HG03432 (cell line): ENCODE data around the gene ARL16.

Experiments used
- ATAC-seq: cut with Tn5 transposase; IDR thresholded peaks from one replicate; pipeline ENCODE4 v1.9.1; 2021; ENCODE audit warnings: mild to moderate bottlenecking, moderate library complexity; ENCODE audit not compliant: unreplicated experiment

The ARL16 gene

DNA sequence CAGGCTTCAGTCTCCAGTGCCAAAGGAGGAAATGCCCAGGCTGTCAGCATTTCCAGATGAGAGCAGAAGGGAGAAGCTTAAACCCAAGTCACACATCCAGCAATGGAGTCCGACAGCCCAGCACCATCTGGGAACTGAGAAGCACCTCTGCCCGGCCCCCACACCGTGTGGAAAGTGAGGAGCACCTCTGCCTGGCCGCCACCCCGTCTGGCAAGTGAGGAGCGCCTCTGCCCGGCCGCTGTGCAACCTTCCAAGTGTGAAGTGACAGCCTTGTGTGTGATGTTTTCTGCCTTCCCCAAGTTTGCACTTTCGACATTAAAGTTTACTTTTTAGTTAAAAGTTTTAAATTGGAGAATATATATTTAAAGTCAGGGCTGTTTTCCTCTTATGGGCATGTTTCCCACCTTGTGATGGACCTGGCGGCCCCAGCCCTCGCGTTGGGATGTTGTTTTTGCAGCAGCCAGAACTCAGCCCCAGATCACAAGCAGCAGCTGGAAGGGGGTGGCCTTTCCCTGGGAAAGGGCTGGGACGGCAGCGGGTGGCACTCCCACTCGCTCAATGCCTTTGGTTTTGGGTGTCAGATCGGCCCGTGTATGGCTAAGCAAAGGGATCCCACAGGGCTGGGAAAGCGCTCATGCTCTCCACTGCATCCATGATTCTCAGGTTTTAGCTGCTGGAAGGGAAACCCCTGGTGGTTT, 9.9 kb downstream of the ARL16 start:
- ATAC-seq: no peak

DNA sequence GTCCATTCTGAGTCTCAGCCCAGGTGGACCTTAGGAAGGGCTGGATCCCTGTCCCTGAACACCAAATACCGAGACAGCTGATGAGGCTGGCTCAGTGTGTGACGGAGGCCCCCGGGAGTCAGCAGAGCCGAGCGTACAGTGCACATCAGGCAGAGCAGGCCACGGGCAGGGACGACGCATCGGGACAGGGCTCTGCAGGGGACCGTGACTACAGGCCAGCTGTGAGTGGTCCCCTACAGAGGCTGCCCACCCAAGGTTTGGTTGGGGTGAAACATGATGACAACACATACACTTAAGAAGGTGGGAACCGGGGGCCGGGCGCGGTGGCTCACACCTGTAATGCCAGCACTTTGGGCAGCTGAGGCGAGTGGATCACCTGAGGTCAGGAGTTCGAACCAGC, 10.6 kb downstream of the ARL16 start:
- ATAC-seq: no peak

DNA sequence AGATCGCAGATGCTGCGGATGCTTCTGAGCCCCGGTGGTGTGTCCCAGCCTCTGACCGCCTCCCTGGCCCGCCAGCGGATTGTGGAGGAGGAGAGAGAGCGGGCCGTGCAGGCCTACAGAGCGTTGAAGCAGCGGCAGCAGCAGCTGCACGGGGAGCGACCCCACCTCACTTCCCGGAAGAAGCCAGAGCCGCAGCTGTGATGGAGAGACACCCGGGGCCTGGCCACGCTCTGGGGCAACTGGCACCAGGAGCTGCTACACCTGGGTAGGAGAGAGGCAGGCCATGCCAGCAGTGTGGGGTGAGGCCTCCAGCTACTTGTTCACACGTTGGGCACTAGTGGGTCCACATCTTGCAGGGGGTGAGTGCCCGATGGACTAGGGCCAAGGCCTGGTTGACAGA, 11.1 kb downstream of the ARL16 start:
- ATAC-seq: no peak

DNA sequence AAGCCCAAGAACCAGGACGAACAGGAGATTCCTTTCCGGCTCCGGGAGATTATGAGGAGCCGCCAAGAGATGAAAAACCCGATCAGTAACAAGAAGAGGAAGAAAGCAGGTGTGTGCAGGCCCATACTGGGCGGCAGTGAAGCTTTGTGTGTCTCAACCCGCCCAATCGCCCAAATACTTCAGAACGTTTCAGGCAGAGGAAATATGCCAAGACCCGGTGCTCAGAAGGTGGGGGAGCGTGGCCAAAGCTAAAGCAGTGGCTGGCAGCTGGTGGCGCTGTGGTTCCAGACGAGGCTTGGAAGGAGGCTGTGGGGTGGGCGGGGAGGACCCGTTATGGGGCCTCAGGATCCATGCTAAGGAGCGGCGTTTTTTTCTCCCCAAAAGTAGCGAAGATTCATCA, 15.8 kb downstream of the ARL16 start:
- ATAC-seq: no peak

DNA sequence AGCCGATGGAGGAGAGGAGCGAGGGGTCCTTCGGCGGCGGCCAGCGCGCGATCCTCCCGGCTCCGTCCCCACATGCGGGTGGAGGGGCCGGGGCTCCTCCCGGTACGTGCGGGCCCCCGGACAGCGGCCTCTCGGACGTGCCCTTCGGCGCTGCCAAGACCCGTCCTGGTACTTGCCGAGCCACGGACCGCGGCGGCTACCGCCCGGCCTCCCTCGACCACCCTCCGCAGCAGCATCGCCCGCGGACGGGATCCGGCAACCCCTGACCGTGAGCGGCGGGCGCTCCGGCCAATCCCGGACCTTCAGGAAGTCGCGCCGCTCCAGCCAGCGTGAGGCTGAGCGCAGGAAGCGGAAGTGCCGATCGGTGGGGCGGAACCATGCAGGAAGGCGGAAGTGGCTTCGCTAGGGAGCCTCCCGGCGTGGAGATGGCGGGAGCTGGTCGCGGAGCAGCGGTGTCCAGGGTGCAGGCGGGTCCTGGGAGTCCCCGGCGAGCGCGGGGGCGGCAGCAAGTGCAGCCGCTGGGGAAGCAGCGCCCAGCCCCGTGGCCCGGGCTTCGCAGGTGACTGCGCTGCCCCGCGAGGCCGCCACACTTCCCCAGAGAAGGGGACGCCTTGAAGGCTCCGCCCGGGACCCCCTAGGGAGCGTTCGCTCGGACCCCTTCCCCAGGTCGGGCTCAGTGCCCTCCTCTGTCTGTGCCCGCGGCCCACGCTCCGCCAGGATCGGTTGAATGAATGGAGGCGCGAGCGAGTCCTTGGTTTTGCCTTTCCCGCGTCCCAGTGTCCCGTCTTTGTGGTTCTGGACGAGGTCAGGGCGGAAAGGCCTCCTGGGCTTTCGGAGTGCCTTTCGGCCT, 17.0 kb downstream of the ARL16 start, which contains the start of the genes CCDC137 and OXLD1:
CCDC137 (plus strand) TSS at position 396 of the 850 bp plus-strand sequence; CDS start at position 426, 30 bp downstream.
OXLD1 (minus strand) TSS at position 264 of the 850 bp plus-strand sequence; CDS start at position 236, 28 bp downstream.
- ATAC-seq: peak; percentile 89

DNA sequence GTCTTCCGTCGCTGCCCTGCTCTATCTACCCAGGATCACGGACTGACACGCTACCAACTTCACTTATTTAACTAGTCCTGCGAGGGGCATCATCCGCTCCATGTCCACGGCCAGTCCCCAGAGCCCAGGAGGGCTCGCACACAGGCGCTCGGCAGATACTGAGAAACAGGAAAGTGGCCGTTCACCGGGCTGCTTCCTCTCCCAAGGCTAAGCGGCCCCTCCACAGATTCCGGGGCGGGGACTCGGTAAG, 17.6 kb downstream of the ARL16 start:
- no peak for ATAC-seq

DNA sequence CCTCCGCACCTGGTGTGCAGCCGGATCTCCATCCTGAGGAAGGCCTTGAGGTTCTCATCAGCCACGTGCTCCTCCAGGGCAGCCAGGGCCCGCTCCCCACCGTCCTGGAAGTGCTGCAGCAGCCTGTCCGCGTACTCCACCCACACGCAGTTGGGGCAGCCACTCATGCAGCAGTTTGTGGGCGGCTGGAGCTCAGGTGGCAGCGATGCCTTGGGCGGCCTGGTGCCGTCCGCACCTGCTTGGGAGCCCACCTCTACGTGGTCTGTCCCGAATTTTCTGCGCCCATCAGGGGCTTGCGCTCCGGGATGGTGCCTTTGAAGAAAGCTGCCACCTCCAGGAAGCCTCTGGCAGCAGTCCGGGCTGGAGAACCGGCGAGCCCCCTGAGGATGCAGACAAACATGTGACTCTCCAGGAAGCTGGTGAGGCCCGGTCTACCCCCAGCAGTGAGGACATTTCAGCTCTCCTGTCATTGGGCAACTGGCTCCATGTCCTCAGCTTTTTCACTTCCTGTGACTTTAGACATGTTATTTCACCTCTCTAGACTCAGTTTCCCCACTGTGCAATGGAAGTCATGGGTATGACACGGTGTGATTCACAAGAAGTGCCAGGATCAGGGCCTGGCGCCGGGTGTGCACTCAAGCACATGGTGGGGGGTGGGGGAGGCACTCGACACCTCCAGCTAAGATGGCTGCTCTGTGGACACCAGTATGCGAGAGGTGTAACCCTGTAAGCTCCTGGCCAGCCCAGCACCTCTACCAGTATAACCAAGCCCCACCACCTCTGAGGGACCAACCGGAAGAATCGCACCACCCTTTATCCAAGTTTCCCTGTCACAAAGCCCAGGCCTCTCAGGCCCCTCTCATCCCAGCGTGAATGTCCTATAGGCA, 18.1 kb downstream of the ARL16 start:
- peak; percentile 7 for ATAC-seq

DNA sequence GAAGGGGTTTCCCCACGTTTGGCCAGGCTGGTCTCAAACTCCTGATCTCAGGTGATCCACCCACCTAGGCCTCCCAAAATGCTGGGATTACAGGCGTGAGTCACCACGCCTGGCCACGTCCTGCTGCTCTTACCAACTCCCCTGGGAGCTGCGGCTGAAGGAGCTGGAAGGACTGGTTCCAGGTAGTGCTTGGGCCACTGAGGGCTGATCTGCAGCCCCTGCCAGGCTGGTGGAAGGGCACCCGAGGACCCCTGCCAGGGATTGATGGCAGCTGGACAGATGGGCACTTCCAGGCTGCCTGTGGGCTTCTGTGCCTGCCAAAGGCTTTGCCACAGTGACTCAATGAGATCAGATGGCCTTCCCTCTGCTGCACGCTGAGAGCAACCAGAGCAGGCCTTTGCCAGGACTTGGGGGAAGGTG, 19.5 kb downstream of the ARL16 start:
- ATAC-seq: no peak

DNA sequence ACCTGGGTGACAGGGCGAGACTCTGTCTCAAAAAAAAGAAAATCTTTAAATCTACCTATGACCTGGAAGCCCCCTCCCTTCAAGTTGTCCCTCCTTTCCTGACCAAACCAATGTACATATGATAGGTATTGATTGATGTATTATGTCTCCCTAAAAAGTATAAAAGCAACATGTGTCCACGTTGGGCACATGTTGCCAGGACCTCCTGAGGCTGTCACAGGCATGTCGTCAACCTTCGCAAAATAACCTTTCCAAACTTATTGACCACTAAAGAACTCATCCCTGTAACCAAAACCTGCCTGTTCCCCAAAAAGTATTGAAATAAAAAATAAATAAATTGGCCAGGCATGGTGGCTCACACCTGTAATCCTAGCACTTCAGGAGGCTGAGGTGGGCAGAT, 21.6 kb downstream of the ARL16 start:
- no peak for ATAC-seq

DNA sequence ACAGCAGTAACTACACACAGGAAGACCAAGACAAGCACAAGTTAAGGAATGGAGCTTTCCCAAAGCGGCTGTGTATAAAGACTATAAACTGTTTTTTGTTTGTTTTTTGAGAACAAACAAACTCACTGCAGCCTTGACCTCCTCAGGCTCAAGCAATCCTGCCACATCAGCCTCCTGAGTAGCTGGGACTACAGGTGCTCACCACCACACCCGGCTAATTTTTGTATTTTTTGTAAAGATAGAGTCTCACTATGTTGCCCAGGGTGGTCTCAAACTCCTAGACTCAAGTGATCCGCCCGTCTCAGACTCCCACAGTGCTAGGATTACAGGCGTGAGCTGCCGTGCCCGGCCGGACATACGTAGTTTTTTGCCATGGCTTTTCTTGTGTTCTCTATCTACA, 23.2 kb downstream of the ARL16 start:
- ATAC-seq: no peak

DNA sequence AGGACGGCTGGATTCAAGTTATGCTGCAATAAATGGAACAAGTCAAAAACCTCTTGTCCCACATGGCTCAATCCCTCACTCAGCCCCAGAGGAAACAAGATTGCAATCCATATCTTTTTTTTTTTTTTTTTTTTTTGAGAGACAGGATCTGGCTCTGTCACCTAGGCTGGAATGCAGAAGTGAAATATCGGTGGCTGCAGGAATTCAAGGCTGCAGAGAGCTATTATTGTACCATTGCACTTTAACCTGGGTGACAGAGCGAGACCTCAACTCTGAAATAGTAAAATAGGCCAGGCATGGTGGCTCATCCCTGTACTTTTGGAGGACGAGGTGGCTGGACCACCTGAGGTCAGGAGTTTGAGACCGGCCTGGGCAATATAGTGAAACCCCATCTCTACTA, 24.6 kb downstream of the ARL16 start:
- ATAC-seq: no peak

DNA sequence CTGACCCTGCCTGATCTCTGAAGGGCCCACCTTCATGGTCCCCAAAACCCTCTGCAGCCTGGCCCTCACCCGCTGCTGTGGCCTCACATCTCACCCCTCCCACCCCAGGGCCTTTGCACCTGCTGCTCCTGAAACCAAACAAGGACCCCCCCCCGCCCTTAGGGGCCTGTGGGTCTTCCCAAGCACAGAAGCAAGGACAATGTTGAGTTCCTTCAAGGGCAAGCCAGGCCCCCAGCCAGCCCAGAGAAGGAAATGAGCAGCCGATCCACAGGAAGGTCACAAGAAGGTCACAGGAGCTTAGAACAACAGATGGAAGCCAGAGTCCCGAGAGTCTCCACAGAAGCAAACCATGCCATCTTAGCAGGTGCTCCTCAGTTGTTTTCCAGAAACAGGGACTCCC, 26.8 kb downstream of the ARL16 start:
- no peak for ATAC-seq

DNA sequence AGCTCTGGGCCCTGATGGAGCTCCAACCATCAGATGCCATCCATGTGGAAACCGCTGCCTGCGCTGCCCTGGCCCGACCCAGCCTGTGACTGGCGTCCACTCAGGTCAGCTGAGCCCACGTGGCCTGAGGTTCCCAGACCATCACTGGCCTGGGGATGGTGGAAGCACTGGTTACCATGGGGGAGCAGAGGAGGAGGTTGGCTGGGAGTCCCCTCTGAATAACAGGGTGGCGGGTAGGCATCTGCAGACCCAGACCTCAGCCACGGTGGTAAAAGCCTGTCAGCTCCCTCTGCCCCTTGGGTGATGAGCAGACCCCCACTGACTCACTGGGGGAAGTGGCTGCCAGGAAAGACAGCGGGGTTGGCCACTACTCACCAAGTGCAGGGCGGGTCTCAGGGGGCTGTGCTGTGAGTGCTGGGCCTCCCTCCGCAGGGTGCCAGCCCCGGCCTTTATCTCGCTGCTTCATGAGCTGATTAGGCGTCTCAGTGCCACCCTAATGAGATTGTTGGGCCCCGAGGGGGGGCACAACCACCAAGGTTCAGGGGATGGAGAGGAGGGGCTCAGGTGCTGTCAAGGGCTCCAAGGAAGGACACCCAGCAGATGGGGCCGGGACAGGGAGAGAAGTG, 27.4 kb downstream of the ARL16 start, which contains the start of gene PDE6G:
PDE6G (minus strand) TSS at position 425 of the 626 bp plus-strand sequence. CDS start 3,237 bp downstream, outside the sequence.
- no peak for ATAC-seq

DNA sequence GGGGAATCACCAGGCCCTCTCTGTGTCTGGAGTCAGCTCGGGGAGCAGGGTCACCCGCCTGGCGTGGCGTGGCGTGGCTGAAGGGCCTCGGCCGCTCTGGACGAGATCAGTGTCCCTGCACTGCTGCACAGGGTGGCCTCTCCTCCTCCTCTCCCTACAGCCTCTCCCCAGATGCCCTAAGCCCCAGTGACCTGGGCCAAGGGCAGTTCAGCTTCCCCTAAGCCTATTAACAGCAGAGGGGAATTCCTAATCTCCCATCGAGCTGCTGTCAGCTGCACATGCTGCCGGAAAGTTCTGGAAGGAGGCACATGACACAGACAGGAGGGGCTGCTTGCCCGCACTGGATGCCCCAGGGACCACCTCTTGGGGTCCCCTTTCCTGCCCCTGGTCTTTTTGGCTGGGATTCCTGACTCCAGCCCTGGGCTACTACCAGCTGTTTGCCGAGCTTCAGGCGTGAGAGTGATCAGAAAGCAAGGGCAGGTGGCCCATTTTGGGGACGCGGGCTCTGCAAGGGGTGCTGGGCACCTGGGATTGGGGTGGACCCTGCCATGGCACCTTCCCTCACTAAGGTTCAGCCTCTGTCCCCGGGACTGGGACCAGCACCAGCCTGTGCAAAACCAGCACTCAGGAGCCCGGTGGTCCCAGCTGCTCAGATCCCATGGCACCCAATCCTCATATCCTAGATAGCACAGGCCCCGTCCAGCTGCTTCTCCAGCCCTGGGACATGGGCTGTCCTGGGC, 28.0 kb downstream of the ARL16 start:
- no peak for ATAC-seq

DNA sequence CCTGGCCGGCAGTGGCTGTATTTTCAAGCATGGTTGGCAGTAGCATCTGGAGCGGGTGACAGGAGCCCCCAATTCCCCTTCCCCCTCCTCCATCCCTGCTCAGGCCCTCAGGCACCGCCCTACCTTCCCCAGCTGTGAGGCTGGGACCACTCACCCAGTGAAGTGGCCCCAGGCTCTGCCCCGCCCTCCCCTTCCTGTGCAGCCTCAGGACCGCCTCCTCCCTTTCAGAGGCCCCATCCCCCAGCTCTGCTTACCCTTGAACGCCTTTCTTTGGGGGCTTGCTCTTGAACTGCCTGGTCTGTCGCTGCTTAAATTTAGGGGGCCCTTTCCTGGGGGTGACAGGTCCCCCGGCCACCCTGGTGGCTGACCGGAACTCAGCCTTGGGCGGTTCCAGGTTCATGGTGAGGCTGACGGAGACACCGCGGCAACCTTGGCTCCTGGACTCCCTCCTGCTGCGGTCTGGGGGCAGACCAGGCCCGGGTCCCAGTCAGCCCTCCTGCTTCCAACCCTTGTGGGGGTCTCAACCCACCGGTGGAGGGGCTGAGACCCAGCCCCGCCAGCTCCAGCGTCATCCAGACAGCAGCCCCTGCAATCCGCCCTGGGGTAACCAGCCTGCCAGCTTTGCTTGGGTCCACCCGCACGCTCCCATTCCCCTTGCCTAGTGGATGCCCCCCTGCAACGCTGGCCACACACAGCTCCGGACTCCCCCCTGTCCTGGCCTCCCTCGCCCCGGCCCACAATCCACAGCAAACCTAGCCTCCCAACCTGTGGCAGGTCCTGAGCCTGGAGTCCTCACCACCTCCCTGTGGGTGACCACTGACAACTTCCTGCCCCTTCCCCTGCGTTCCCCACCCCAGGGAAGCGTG, 30.5 kb downstream of the ARL16 start:
- no peak for ATAC-seq

DNA sequence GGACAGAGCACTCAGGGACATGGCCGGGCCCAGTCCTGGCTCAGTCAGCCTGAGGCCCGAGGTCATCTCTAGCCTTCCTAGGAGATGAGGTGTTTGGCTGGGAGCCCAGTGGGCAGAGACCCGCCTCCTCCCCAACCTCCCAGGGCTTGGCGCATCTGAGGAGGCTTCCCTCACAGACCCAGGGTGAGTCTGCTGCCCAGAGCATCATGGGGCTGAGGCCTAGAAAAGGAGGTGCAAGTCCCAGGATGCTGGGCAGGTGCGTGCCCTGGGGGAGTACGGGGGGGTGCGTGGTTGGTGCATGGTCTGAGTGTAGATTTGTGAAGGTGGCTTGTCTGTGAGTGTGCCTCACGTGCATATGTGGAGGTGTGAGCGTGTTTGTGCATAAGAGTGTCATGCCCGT, 31.9 kb downstream of the ARL16 start:
- no peak for ATAC-seq

DNA sequence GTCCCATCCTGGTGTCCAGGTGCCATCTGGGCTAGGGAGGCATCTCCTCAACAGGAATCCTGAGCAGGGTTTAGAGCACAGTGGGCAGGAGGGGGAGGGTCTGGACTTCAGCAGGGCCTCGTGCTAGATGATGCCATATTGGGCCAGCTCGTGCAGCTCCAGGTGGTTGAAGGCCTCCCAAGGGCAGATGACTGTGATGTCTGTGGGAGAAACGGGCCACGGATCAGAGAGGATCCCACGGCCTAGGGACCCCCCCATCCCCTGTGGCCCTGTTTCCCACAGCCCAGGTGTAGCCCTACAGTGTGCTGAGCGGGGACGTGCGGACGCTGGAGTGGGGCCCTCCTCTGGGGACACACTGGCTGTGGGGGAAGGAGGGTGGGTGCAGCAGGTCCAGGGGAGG, 32.6 kb downstream of the ARL16 start:
- no peak for ATAC-seq

DNA sequence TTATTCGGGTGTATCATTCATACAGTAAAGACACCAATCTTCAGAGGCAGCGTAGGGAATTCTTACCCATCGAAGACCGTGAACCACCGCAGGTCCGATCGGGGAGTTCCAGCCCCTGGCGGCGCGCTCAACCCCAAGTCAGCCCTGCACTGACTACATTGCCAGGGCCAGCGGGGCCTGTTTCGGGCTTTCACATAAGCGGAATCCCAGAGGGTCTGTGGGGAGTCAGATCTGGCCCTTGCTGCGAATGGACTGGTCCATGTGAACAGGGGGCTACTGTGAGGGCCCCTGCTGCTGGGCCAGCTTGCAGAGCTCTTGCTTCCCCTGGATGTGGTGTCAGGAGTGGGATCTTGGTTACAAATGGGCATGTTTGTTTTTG, 34.9 kb downstream of the ARL16 start:
- ATAC-seq: no peak

DNA sequence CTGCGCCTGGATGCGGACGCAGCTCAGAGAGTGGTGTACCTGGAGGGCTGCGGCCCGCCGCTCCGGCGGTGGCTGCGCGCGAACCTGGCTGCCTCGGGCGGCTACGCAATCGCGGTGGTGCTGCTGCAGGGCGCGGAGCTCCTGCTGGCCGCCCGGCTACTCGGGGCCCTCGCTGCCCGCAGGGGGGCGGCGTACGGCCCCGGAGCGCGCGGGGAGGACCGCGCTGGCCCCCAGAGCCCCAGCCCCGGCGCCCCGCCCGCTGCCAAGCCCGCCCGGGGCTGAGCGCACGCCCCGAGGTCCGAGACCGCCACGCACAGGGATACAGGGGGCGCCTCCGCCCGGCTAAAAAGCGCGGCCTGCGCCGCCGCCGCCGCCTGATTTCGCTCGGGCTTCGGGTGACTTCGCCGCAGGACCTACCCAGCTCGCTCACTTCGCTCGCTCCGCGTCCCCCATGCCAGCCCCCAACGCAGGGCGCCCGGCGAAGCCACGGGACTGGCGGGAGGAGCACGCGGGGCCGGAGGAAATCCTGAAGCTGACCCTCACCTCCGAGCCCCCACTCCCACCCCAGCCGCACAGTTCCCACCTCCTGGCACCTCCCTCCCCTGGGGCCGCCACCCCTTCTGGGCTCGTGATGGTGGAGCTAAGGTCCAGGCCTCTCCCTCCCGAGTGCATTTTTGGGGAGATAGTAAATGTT, 35.4 kb downstream of the ARL16 start:
- ATAC-seq: no peak
